Measurements from ENCODE around the gene HS6ST2. TPM values are rescaled to one million over a fixed set of nuclear protein-coding genes. Genes with fewer than 3 reads are reported as not detected.

The HS6ST2 gene
- total RNA-seq, 2 donors from 2014 or later, result 0.85 to 2.0 TPM

DNA sequence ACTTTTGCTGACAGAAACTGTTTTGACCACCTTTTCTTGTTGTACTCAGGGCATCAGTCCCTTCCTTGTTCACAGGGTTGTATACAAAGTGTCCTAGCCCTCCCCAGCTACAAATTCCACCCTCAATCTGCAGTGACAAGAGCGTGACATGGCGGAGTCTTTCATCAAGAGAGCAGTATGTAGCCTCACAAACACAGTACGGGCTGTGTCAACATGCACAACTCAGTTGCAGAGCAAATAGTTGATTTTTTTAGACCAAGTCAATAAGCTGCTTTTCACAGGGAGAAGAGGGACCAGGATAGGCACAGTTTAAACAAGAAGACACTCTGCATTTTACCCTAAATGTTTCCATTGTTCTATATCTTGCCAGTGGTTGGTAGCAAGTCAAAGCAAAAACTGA lies 8.6 kb upstream of the HS6ST2 start:
- no peaks in the 10 kb centered on the region for H3K9me3 ChIP-seq
- intact Hi-C loops (cut with DNase I), result no loop called here
- H3K27me3 ChIP-seq, result peaks cover 4% of the 10 kb centered on the region
- no peaks in the 10 kb centered on the region for H3K36me3 ChIP-seq
- H3K4me1 ChIP-seq, result no peaks in the 10 kb centered on the region
- no peak overlapping the region for H3K4me3 ChIP-seq
- no peak overlapping the region for H3K27ac ChIP-seq
- no peak for DNase-seq
- no peak overlapping the region for H3K9ac ChIP-seq (ENCODE audit: low read depth in 2 of 2, low read length in 2 of 2)
- no peak for TF ChIP-seq CTCF (IDR thresholded peaks at IDR 0.05)

DNA sequence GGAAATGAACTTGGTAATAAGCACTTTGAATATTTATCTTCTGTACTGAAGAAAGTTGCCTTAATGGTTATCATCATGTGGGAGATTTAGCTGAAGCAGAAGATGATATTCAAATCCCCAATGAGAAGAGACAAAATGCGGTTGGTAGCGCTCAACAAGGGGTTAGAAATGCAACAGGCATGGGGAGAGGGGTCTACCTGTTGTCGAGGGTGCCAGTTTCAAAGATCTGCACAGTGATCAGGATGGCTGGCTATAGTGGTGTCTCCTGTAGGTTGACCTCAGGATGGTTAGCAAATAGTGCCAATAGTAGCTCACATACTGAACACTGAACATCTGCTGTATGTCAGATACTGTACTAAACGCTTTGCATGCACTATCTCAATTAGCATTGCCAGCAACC lies 7.0 kb upstream of the HS6ST2 start:
- TF ChIP-seq CTCF (IDR thresholded peaks at IDR 0.05), result no peak
- H3K27me3 ChIP-seq, result peaks cover 4% of the 10 kb centered on the region
- H3K9me3 ChIP-seq, result no peaks in the 10 kb centered on the region
- DNase-seq, result no peak
- no peaks in the 10 kb centered on the region for H3K36me3 ChIP-seq
- no peaks in the 10 kb centered on the region for H3K4me1 ChIP-seq
- intact Hi-C loops (cut with DNase I), result no loop called here
- no peak overlapping the region for H3K27ac ChIP-seq
- no peak overlapping the region for H3K9ac ChIP-seq (ENCODE audit: low read depth in 2 of 2, low read length in 2 of 2)
- H3K4me3 ChIP-seq, result no peak overlapping the region

GRCh38 chrX:132961511-132961910 lies 3.1 kb upstream of the HS6ST2 start:
- Histone ChIP-seq H3K4me1 (no peaks in the 10 kb centered on the region), H3K27me3 (peaks cover 5% of the 10 kb centered on the region), H3K36me3 (no peaks in the 10 kb centered on the region), H3K27ac (no peak overlapping the region), H3K9me3 (no peaks in the 10 kb centered on the region), H3K9ac (ENCODE audit: low read depth in 2 of 2, low read length in 2 of 2) (no peak overlapping the region), H3K4me3 (no peak overlapping the region)
- TF ChIP-seq CTCF (IDR thresholded peaks at IDR 0.05), result no peak
- intact Hi-C loops (cut with DNase I), result no loop called here
- no peak for DNase-seq

DNA sequence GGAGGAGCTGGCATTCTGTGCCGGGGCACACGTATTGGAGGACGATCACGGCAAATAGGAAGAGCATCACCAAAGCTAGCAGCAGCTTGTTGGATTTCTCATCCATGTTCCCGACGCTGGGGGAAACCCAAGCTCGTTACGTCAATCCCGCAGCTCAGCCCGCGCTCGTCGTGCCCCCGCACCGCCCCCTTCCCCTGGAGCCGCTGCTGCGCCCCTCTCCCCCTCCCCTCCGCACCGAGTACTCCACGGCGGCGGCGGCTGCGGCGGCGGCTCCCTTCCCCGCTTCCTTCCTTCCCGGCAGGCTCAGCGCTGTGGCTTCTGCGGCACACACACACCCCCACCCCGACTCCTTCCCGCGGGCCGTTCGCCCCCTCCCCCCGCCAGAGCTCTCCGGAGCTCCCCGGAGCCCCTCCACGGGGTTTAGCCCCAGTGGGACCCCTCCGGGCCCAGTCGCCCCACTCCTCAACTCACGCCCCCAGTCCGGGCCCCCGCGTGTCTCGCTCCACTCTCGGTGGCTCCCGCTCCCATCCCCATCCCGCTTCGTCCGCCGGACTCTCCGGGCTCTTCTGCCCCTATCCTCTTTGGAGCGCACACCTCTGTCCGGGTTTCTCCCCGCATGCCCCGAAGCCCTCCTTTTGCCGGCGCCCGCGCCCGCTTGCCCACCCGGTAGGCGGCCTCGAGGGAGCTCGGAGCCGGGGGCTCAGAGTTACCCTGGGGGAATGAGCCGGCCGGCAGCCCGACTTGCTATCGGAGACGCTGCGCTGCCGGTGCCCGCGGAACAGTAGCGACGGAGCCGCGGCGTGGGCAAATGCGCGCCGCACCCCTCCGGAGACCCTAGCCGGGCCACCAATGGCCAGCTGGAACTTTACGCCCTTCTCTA lies 978 bp downstream of the HS6ST2 start:
- intact Hi-C loops (cut with DNase I), result no loop called here

More for the DNA sequence above, 978 bp downstream of the HS6ST2 start:
- no peaks in the 10 kb centered on the region for H3K9me3 ChIP-seq
- H3K27me3 ChIP-seq, result peaks cover 5% of the 10 kb centered on the region
- H3K9ac ChIP-seq (ENCODE audit: low read depth in 2 of 2, low read length in 2 of 2), result no peak overlapping the region
- H3K36me3 ChIP-seq, result no peaks in the 10 kb centered on the region
- peak overlapping the region; percentile 28 for H3K4me3 ChIP-seq
- no peak overlapping the region for H3K27ac ChIP-seq
- peak; percentile 23 for DNase-seq
- H3K4me1 ChIP-seq, result no peaks in the 10 kb centered on the region
- TF ChIP-seq CTCF (IDR thresholded peaks at IDR 0.05), result no peak
